Ovary (tissue), 3 donors: ENCODE measurements around the gene SRP68.

Experiments
- EP300 ChIP-seq: sonication (generic); formaldehyde crosslinking; IDR thresholded peaks from one replicate; pipeline ENCODE4 v1.6.1; 2017; ENCODE audit warnings: antibody characterized with exemption
- TF ChIP-seq, protein P1 (sequence below), 3 donors: fragments of 450-650 bp in 2 of 3; fragments of 200-600 bp in 1 of 3; IDR thresholded peaks; one replicate each; pipeline versions ENCODE4 v1.5.1 to v1.8.0; 2016 to 2022; ENCODE audit warnings: antibody characterized with exemption in 3 of 3, mild to moderate bottlenecking in 1 of 3
- donor health status: DM: no; HTN: no; CAD: no.

DNA sequence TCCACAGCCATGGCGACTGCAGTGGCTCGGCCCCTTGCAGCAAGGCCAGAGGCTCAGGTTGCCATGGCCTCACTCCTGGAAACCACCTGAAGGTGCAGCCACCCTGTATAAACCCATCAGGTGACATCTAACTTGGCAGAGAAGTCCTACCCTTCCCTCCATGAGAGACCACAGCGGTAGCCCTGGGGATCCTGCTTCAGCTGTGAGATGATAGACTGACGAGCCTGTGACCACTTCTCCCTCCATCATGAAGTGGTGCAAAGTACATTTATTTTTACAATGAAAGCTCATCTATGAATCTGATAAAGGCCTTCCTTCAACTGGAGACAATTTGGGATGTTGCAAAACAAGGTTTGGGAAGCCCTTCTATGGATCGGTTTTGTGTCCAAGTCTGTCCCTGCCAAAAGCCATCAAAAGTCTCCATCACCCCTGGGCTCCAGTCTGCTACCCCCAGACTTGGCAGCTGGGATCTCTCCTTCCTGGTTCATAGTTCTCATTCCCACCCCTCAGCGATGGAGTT, 8.5 kb upstream of the SRP68 start:
- TF ChIP-seq, protein P1, sequence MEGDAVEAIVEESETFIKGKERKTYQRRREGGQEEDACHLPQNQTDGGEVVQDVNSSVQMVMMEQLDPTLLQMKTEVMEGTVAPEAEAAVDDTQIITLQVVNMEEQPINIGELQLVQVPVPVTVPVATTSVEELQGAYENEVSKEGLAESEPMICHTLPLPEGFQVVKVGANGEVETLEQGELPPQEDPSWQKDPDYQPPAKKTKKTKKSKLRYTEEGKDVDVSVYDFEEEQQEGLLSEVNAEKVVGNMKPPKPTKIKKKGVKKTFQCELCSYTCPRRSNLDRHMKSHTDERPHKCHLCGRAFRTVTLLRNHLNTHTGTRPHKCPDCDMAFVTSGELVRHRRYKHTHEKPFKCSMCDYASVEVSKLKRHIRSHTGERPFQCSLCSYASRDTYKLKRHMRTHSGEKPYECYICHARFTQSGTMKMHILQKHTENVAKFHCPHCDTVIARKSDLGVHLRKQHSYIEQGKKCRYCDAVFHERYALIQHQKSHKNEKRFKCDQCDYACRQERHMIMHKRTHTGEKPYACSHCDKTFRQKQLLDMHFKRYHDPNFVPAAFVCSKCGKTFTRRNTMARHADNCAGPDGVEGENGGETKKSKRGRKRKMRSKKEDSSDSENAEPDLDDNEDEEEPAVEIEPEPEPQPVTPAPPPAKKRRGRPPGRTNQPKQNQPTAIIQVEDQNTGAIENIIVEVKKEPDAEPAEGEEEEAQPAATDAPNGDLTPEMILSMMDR (IDR thresholded peaks at IDR 0.05): no peak
- no peak for TF ChIP-seq EP300
